ENCODE results near the gene CCNG1. TPM values are rescaled to one million over a fixed set of nuclear protein-coding genes. Genes with fewer than 3 reads are reported as not detected.

Gene CCNG1
- total and polyA plus RNA-seq, 9 of the 15 experiments (the other 6 are each of a cell fraction or from before 2014, with no cell fraction given): 121 to 293 (median 245) TPM

GRCh38 chr5:163437011-163437308 is 435 bp upstream of the CCNG1 start (continued):
- no peak for TF ChIP-seq ZNF263 (CRISPR knock-in tag; IDR thresholded peaks at IDR 0.05; ENCODE audit: borderline replicate concordance)
- no peak; the same call in 1 of the 2 replicates for TF ChIP-seq HDAC2 (IDR thresholded peaks at IDR 0.05)
- TF ChIP-seq JUND (IDR thresholded peaks at IDR 0.05; ENCODE audit: borderline replicate concordance, low read depth, low read length): 0 out of 2 replicates have a peak, but pooled peaks have one; percentile 28
- TF ChIP-seq JUND (tag; IDR thresholded peaks at IDR 0.05; ENCODE audit: borderline replicate concordance, low read depth, low read length): no peak
- TF ChIP-seq FOXJ2 (tag; IDR thresholded peaks at IDR 0.05): 0 out of 2 replicates have a peak, but pooled peaks have one; percentile 27
- TF ChIP-seq, protein P1, sequence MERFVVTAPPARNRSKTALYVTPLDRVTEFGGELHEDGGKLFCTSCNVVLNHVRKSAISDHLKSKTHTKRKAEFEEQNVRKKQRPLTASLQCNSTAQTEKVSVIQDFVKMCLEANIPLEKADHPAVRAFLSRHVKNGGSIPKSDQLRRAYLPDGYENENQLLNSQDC (CRISPR knock-in tag; IDR thresholded peaks at IDR 0.05): 0 out of 2 replicates have a peak, but pooled peaks have one; percentile 37
- TF ChIP-seq, protein P2, sequence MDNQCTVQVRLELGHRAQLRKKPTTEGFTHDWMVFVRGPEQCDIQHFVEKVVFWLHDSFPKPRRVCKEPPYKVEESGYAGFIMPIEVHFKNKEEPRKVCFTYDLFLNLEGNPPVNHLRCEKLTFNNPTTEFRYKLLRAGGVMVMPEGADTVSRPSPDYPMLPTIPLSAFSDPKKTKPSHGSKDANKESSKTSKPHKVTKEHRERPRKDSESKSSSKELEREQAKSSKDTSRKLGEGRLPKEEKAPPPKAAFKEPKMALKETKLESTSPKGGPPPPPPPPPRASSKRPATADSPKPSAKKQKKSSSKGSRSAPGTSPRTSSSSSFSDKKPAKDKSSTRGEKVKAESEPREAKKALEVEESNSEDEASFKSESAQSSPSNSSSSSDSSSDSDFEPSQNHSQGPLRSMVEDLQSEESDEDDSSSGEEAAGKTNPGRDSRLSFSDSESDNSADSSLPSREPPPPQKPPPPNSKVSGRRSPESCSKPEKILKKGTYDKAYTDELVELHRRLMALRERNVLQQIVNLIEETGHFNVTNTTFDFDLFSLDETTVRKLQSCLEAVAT (IDR thresholded peaks at IDR 0.05): peak; percentile 10 to 86; a peak in 3 of 4 replicates
- no peak for TF ChIP-seq NFXL1 (CRISPR knock-in tag; IDR thresholded peaks at IDR 0.05)
- 0 out of 2 replicates have a peak, but pooled peaks have one; percentile 42 for TF ChIP-seq CHCHD3 (CRISPR knock-in tag; IDR thresholded peaks at IDR 0.05)
- TF ChIP-seq, protein P3, sequence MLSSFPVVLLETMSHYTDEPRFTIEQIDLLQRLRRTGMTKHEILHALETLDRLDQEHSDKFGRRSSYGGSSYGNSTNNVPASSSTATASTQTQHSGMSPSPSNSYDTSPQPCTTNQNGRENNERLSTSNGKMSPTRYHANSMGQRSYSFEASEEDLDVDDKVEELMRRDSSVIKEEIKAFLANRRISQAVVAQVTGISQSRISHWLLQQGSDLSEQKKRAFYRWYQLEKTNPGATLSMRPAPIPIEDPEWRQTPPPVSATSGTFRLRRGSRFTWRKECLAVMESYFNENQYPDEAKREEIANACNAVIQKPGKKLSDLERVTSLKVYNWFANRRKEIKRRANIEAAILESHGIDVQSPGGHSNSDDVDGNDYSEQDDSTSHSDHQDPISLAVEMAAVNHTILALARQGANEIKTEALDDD (IDR thresholded peaks at IDR 0.05): 0 out of 2 replicates have a peak, but pooled peaks have one; percentile 3
- no peak for TF ChIP-seq TAF15 (IDR thresholded peaks at IDR 0.05; ENCODE audit: low read depth, low read length)
- TF ChIP-seq ILK (tag; IDR thresholded peaks at IDR 0.05; ENCODE audit: borderline replicate concordance, low read depth): no peak
- TF ChIP-seq, protein P4, sequence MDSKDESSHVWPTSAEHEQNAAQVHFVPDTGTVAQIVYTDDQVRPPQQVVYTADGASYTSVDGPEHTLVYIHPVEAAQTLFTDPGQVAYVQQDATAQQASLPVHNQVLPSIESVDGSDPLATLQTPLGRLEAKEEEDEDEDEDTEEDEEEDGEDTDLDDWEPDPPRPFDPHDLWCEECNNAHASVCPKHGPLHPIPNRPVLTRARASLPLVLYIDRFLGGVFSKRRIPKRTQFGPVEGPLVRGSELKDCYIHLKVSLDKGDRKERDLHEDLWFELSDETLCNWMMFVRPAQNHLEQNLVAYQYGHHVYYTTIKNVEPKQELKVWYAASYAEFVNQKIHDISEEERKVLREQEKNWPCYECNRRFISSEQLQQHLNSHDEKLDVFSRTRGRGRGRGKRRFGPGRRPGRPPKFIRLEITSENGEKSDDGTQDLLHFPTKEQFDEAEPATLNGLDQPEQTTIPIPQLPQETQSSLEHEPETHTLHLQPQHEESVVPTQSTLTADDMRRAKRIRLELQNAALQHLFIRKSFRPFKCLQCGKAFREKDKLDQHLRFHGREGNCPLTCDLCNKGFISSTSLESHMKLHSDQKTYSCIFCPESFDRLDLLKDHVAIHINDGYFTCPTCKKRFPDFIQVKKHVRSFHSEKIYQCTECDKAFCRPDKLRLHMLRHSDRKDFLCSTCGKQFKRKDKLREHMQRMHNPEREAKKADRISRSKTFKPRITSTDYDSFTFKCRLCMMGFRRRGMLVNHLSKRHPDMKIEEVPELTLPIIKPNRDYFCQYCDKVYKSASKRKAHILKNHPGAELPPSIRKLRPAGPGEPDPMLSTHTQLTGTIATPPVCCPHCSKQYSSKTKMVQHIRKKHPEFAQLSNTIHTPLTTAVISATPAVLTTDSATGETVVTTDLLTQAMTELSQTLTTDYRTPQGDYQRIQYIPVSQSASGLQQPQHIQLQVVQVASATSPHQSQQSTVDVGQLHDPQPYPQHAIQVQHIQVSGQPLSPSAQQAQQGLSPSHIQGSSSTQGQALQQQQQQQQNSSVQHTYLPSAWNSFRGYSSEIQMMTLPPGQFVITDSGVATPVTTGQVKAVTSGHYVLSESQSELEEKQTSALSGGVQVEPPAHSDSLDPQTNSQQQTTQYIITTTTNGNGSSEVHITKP (IDR thresholded peaks at IDR 0.05; ENCODE audit: partially characterized antibody): peak; percentile 81
- TF ChIP-seq AFF1 (IDR thresholded peaks at IDR 0.05; ENCODE audit: low read depth in 1 of 2, partially characterized antibody in 2 of 2): peak in 1 of 2 experiments; percentile 23
- no peak for TF ChIP-seq NEUROD1 (IDR thresholded peaks at IDR 0.05; ENCODE audit: borderline replicate concordance, low read depth, low read length, partially characterized antibody)
- TF ChIP-seq HOXB6 (CRISPR knock-in tag; IDR thresholded peaks at IDR 0.05; ENCODE audit: borderline replicate concordance): no peak
- TF ChIP-seq TAF9B (IDR thresholded peaks at IDR 0.05; ENCODE audit: partially characterized antibody): peak; percentile 55
- TF ChIP-seq DDX20 (tag; IDR thresholded peaks at IDR 0.05; ENCODE audit: low read depth): no peak
